ENCODE measurements around the gene LZTS3.
"Not testable (repeated sequence)": the region's sequence is repeated elsewhere in the genome, so short reads cannot be mapped to it uniquely, and the experiment has no call there.

The LZTS3 gene

DNA sequence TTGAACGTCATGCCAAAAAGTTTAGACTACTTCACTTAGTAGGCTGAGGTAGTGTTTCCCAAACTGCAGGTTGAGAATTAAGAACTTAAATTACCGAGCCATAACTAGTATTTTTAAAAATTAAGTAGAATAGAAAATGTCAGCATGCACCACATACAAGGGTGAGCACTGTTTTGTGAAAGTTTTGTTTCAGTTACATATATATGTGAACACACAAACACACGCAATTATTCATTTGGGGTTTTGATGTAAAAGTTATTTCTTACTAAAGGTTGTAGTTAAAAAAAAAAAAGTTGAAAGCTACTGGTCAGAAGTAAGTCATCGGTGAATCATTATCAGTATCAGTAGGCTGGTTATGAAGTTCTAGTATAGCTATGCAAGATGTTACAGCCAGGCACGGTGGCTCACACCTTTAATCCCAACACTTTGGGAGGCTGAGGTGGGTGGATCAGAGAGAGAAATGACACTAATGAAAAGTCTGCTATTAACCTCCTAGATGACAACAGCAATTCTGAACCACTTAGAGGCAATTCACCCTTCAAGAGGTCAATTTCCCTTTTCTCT, 37.8 kb downstream of the LZTS3 start:
- no peak for DNase-seq (ENCODE audit: low read depth, low spot score)

DNA sequence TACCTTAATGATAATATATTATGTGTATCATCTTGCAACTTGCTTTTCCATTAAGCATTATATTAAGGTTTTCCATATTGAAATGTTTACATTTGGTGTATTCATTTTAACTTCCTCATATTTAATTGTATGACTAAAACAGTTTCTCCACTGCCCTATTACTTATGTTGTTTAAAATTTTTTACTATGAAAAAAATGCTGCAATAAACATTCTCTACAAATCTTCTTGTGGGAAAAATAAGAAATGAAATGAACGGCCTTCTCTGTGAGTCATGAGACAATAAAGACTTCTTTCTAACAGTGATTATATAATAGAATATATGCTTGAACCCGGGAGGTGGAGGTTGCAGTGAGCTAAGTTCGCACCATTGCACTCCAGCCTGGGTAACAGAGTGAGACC, 39.2 kb downstream of the LZTS3 start:
- DNase-seq (ENCODE audit: low read depth, low spot score), result no peak

GRCh38 chr20:3133155-3133554, 40.2 kb downstream of the LZTS3 start:
- DNase-seq (ENCODE audit: low read depth, low spot score), result no peak

GRCh38 chr20:3130051-3130600, 43.2 kb downstream of the LZTS3 start:
- no peak for DNase-seq (ENCODE audit: low read depth, low spot score)

- no peak for DNase-seq (ENCODE audit: low read depth, low spot score)
Observed at GRCh38 chr20:3129094-3129493, 44.3 kb downstream of the LZTS3 start.

GRCh38 chr20:3128275-3128984, 44.9 kb downstream of the LZTS3 start:
- no peak for DNase-seq (ENCODE audit: low read depth, low spot score)

DNA sequence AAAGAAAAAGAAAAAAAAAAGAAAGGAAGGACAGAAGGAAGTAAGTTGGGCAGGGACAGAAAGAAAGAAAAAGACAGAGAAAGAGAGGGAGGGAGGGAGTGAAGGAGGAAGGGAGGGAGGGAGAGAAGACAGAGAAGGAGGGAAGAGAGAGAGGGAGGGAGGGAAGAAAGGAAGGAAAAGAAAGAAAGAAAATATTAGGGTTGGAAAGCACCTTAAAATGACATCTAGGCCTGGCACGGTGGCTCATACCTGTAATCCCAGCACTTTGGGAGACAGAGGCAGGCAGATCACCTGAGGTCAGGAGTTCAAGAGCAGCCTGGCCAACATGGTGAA, 46.9 kb downstream of the LZTS3 start:
- DNase-seq (ENCODE audit: low read depth, low spot score), result no peak

DNA sequence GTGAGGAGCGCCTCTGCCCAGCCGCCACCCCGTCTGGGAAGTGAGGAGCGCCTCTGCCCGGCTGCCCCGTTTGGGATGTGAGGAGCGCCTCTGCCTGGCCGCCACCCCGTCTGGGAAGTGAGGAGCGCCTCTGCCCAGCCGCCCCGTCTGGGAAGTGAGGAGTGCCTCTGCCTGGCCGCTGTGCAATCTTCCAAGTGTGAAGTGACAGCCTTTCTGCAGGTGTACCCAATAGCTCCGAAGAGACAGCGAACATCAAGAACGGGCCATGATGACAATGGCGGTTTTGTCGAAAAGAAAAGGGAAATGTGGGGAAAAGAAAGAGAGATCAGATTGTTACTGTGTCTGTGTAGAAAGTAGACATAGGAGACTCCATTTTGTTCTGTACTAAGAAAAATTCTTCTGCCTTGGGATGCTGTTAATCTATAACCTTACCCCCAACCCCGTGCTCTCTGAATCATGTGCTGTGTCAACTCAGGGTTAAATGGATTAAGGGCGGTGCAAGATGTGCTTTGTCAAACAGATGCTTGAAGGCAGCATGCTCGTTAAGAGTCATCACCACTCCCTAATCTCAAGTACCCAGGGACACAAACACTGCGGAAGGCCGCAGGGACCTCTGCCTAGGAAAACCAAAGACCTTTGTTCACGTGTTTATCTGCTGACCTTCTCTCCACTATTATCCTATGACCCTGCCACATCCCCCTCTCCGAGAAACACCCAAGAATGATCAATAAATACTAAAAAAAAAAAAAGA, 47.4 kb downstream of the LZTS3 start:
- not testable (repeated sequence) for DNase-seq (ENCODE audit: low read depth, low spot score)

- not testable (repeated sequence) for DNase-seq (ENCODE audit: low read depth, low spot score)
Observed at GRCh38 chr20:3124773-3125560, 48.4 kb downstream of the LZTS3 start.

- not testable (repeated sequence) for DNase-seq (ENCODE audit: low read depth, low spot score)
Observed at GRCh38 chr20:3124163-3124562, 49.2 kb downstream of the LZTS3 start.

GRCh38 chr20:3123542-3123941, 49.8 kb downstream of the LZTS3 start:
- no peak for DNase-seq (ENCODE audit: low read depth, low spot score)

DNA sequence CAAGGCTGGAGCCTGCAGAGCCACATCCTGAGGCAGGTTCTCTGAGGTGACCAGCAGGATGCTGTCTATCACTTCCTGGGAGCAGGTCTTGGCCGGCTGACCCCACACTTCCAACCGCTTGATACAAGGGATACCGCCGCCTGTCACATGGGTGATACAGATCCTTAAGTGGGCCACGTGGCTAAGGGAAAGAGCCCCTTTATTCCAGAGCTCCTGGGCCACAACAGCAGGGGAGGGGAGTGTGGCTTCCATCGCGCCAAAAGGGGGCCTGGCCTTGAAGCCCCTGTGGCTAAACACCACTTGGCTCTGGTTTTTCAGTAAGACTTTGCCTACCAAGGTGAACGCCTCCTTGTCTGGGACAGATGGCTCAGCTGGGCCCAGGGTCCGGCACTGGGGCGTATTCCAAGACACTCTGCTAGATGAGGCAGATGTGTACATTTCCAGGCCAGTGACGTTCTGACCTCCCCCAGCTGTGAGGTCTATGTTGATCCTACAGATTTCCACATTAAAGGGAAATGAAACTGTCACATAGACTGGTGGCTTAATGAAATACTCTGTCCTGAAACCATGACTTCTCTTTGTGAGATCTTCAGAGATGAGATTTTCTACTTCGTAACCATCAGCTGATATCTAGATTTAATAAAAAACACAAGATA, 51.3 kb downstream of the LZTS3 start:
- no peak for DNase-seq (ENCODE audit: low read depth, low spot score)

GRCh38 chr20:3121271-3121911, 52.0 kb downstream of the LZTS3 start:
- DNase-seq (ENCODE audit: low read depth, low spot score), result no peak

- DNase-seq (ENCODE audit: low read depth, low spot score), result no peak
Observed at GRCh38 chr20:3119044-3119443, 54.3 kb downstream of the LZTS3 start.

DNA sequence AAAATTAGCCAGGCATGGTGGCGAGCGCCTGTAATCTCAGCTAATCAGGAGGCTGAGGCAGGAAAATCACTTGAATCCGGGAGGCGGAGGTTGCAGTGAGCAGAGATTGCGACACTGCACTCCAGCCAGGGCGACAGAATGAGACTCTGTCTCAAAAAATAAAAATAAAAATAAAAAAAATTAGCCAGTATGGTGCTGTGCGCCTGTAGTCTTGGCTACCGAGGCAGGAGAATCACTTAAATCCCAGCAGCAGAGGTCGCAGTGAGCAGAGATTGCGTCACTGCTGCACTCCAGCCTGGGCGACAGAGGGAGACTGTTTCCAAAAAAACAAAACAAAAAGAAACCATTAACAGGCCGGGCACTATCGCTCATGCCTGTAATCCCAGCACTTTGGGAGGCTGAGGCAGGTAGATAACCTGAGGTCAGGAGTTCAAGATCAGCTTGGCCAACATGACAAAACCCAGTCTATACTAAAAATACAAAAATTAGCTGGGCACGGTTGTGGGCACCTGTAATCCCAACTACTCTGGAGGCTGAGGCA, 55.4 kb downstream of the LZTS3 start:
- DNase-seq (ENCODE audit: low read depth, low spot score), result not testable (repeated sequence)

- DNase-seq (ENCODE audit: low read depth, low spot score), result no peak
Observed at GRCh38 chr20:3116341-3116740, 57.0 kb downstream of the LZTS3 start.

GRCh38 chr20:3115190-3116107, 57.9 kb downstream of the LZTS3 start:
- DNase-seq (ENCODE audit: low read depth, low spot score), result no peak
